AG10803 (cell line): ENCODE measurements around the gene CACNA1I.

ENCODE experiments used
- DNase-seq: peaks from one replicate; pipeline ENCODE4 v3.0.0; 2010; ENCODE audit warnings: low read depth
- H3K4me3 ChIP-seq: 2 replicates; pipeline ENCODE4 v1.5.1; 2011; ENCODE audit warnings: mild to moderate bottlenecking, low read length, control low read depth
- CTCF ChIP-seq: conservative IDR thresholded peaks from 2 replicates; pipeline ENCODE4 v1.5.1; 2011; ENCODE audit warnings: mild to moderate bottlenecking, low read length, control low read depth, inconsistent platforms

CACNA1I gene

GRCh38 chr22:39658806-39659463 lies 88.4 kb downstream of the CACNA1I start:
- TF ChIP-seq CTCF: no peak
- no peak for DNase-seq
- H3K4me3 ChIP-seq: no peak overlapping the region

- H3K4me3 ChIP-seq: no peak overlapping the region
- no peak for DNase-seq
- TF ChIP-seq CTCF: no peak
Observed at GRCh38 chr22:39661501-39661841, 90.9 kb downstream of the CACNA1I start.

GRCh38 chr22:39661842-39662685 lies 91.5 kb downstream of the CACNA1I start:
- H3K4me3 ChIP-seq: no peak overlapping the region
- no peak for TF ChIP-seq CTCF
- DNase-seq: no peak

GRCh38 chr22:39662686-39663052 lies 92.1 kb downstream of the CACNA1I start:
- no peak overlapping the region for H3K4me3 ChIP-seq
- no peak for DNase-seq
- TF ChIP-seq CTCF: no peak

GRCh38 chr22:39663751-39664150 lies 93.2 kb downstream of the CACNA1I start:
- no peak for DNase-seq

GRCh38 chr22:39664485-39665200 lies 94.1 kb downstream of the CACNA1I start:
- no peak for DNase-seq
- H3K4me3 ChIP-seq: no peak overlapping the region
- no peak for TF ChIP-seq CTCF

More at GRCh38 chr22:39663751-39664150, 93.2 kb downstream of the CACNA1I start:
- no peak overlapping the region for H3K4me3 ChIP-seq
- no peak for TF ChIP-seq CTCF
